Upper lobe of left lung (tissue), 4 donors: ENCODE measurements around the gene PRKAR1B.
"Not testable (repeated sequence)": the region's sequence is repeated elsewhere in the genome, so short reads cannot be mapped to it uniquely, and the experiment has no call there.

Source experiments
- EP300 ChIP-seq, 4 donors: sonication (generic); formaldehyde crosslinking; IDR thresholded peaks; one replicate each; pipeline ENCODE4 v1.5.1; 2017; ENCODE audit warnings: antibody characterized with exemption in 4 of 4, control low read depth in 2 of 4
- POLR2A ChIP-seq, 4 donors: fragments of 450-650 bp; IDR thresholded peaks; one replicate each; pipeline ENCODE4 v1.5.1; 2016 to 2017; ENCODE audit warnings: antibody characterized with exemption in 4 of 4, mild to moderate bottlenecking in 2 of 4
- POLR2AphosphoS5 ChIP-seq, 2 donors: sonication (generic); formaldehyde crosslinking; IDR thresholded peaks; one replicate each; pipeline ENCODE4 v1.5.1; 2017; ENCODE audit warnings: antibody characterized with exemption in 2 of 2
- TF ChIP-seq, protein P1 (sequence below), 6 experiments: fragments of 450-650 bp in 4 of 6; fragments of 200-600 bp in 2 of 6; sonication (generic) in 2 of 6; IDR thresholded peaks; one replicate each; pipeline ENCODE4 v1.5.1; 2016 to 2019; ENCODE audit warnings: antibody characterized with exemption in 6 of 6

DNA sequence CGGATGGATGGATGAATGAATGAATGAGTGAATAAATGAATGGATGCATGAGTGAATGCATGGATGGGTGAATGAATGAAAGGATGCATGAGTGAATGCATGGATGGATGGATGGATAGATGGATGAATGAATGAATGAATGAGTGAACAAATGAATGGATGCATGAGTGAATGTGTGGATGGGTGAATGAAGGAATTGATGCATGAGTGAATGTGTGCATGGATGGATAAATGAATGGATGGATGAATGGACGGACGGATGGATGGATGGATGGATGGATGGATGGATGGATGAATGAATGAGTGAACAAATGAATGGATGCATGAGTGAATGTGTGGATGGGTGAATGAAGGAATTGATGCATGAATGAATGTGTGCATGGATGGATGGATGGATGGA, 70.1 kb downstream of the PRKAR1B start:
- TF ChIP-seq, protein P1, sequence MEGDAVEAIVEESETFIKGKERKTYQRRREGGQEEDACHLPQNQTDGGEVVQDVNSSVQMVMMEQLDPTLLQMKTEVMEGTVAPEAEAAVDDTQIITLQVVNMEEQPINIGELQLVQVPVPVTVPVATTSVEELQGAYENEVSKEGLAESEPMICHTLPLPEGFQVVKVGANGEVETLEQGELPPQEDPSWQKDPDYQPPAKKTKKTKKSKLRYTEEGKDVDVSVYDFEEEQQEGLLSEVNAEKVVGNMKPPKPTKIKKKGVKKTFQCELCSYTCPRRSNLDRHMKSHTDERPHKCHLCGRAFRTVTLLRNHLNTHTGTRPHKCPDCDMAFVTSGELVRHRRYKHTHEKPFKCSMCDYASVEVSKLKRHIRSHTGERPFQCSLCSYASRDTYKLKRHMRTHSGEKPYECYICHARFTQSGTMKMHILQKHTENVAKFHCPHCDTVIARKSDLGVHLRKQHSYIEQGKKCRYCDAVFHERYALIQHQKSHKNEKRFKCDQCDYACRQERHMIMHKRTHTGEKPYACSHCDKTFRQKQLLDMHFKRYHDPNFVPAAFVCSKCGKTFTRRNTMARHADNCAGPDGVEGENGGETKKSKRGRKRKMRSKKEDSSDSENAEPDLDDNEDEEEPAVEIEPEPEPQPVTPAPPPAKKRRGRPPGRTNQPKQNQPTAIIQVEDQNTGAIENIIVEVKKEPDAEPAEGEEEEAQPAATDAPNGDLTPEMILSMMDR (IDR thresholded peaks at IDR 0.05): not testable (repeated sequence)
- not testable (repeated sequence) for TF ChIP-seq POLR2A, POLR2AphosphoS5, EP300 (IDR thresholded peaks at IDR 0.05)
